Mucosa of descending colon (tissue), 3 donors: Measurements from ENCODE around the gene GUCD1. TPM values are rescaled to one million over a fixed set of nuclear protein-coding genes. Genes with fewer than 3 reads are reported as not detected.

ENCODE experiments used
- ATAC-seq: fragments of 200-7000 bp; cut with Tn5 transposase; one replicate; pipeline ENCODE4 v1.9.1; 2020; ENCODE audit warnings: mild to moderate bottlenecking, moderate library complexity
- DNase-seq, 3 donors: peaks; one replicate each; pipeline ENCODE4 v3.0.0-alpha.2; 2020
- H3K36me3 ChIP-seq: fragments of 200-600 bp; one replicate; pipeline ENCODE4 v1.8.0; 2021; ENCODE audit warnings: low read depth, mild to moderate bottlenecking
- H3K4me1 ChIP-seq: fragments of 200-600 bp; one replicate; pipeline ENCODE4 v1.8.0; 2021; ENCODE audit warnings: low read depth, mild to moderate bottlenecking
- H3K4me3 ChIP-seq: fragments of 200-600 bp; one replicate; pipeline ENCODE4 v1.8.0; 2021; ENCODE audit warnings: mild to moderate bottlenecking
- H3K9me3 ChIP-seq: fragments of 200-600 bp; one replicate; pipeline ENCODE4 v1.8.0; 2021; ENCODE audit warnings: mild to moderate bottlenecking
- CTCF ChIP-seq: fragments of 200-600 bp; IDR thresholded peaks from one replicate; pipeline ENCODE4 v1.8.0; 2022; ENCODE audit warnings: antibody characterized with exemption, mild to moderate bottlenecking
- intact Hi-C, 2 donors: fragments of 100-400 bp; cut with DNase I in 1 of 2; cut with micrococcal nuclease in 1 of 2; formaldehyde crosslinking; loops; one replicate each; pipeline versions ENCODE4 v1.11.0 to v1.11.1; 2022; cut with DNase I, micrococcal nuclease
- total RNA-seq, 3 donors: library from RNA; stranded (reverse); fragmentation: NEBNext Ultra II Directional in 2 of 3; extraction: Animal tissue kit (Norgen Biotek cat#: 25700) in 2 of 3; gene quantifications; one replicate each; pipeline versions ENCODE4 v1.2.1 to v1.2.4, GENCODE V29; 2021 to 2023
- donor health status: DM: no; HTN: no; CAD: no; lungs with moderate emphysema.
- donor health status: DM: no; HTN: no; CAD: no.
- donor health status: DM: no; HTN: yes; CAD: no.

Gene GUCD1
- total RNA-seq, 3 donors from 2014 or later = 188 to 243 (median 242) TPM

DNA sequence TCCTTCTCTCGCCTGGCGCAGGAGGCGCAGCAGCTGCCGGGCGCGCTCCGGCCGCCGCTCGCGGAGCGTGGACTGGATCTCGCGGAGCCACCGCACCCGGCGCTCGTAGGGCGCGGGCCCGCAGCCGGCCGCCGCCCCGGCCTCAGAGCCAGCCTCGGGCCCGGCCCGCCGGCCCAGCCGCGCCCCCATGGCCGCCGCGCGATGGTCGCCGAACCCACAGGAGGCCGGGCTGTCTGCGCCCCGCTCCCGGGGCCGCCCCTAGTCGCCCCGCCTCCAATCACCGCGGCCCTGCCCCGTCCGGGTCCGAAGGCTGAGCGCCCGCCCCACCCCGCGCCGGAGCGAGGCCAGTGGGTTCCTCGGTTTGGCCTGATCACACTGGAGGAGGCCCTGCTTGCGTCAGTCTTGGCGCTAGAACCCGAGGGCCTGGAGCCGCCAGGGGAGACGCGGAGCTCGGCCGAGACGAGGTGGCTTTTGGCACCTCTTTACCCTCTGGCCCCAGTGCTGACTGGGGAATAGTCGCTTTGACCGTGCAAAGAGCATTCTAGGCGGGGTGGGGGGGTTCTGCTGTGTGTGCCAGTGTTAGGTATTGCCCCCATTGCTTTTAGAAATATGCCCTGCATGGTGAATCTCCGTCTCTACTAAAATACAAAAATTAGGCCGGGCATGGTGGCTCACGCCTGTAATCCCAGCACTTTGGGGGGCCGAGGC is 38.1 kb upstream of the GUCD1 start, which contains the start of gene LRRC75B:
Gene LRRC75B, minus strand, starts transcription at position 223 of the 708 bp plus-strand sequence. Its CDS starts 34 bp downstream, at position 189.
- Histone ChIP-seq H3K4me1 (peaks cover 5% of the 10 kb centered on the region), H3K4me3 (peak within 1 kb of the TSS; percentile 44), H3K36me3 (no peaks in the 10 kb centered on the region), H3K9me3 (no peaks in the 10 kb centered on the region)
- no peak for TF ChIP-seq CTCF
- ATAC-seq (peak; percentile 92), DNase-seq (peak; percentile 90 to 95 (median 91))
- intact Hi-C loops = no loop called here

GRCh38 chr22:24592058-24592850 is 37.3 kb upstream of the GUCD1 start:
- DNase-seq = peak in 2 of 3 donors; percentile 55 to 67

DNA sequence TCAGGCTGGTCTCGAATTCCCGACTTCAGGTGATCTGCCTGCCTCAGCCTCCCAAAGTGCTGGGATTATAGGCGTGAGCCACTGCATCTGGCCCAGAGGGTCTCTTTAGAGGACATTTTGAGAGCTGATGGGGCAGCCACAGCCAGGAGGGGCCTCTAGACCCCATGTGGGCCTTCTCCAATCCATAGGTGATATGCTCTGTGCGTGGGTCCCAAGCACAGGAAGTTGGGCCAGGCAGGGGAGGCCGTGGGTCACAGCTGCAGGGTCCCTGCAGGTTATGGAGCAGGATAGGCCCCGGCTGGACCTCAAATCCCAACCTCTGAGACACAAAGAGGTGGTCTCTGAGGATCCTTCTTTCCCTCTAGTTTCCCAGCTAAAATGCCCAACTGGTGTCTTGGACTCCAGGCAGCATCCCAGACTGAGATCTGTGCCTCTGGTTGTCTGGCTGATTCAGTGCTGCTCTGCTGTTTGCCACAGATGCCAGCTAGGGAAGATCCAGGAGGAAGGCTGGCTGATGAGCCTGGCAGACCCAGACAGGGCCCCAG is 36.4 kb upstream of the GUCD1 start:
- intact Hi-C loops = no loop called here
- Histone ChIP-seq H3K9me3 (no peaks in the 10 kb centered on the region), H3K4me3 (no peak overlapping the region), H3K4me1 (peaks cover 5% of the 10 kb centered on the region), H3K36me3 (no peaks in the 10 kb centered on the region)
- TF ChIP-seq CTCF = no peak
- no peak for DNase-seq
- no peak for ATAC-seq

More at GRCh38 chr22:24592058-24592850, 37.3 kb upstream of the GUCD1 start:
- Histone ChIP-seq H3K36me3 (no peaks in the 10 kb centered on the region), H3K4me1 (peaks cover 5% of the 10 kb centered on the region), H3K4me3 (peak overlapping the region; percentile 44), H3K9me3 (no peaks in the 10 kb centered on the region)
- no peak for TF ChIP-seq CTCF
- intact Hi-C loops = no loop called here
- ATAC-seq = peak; percentile 1

DNA sequence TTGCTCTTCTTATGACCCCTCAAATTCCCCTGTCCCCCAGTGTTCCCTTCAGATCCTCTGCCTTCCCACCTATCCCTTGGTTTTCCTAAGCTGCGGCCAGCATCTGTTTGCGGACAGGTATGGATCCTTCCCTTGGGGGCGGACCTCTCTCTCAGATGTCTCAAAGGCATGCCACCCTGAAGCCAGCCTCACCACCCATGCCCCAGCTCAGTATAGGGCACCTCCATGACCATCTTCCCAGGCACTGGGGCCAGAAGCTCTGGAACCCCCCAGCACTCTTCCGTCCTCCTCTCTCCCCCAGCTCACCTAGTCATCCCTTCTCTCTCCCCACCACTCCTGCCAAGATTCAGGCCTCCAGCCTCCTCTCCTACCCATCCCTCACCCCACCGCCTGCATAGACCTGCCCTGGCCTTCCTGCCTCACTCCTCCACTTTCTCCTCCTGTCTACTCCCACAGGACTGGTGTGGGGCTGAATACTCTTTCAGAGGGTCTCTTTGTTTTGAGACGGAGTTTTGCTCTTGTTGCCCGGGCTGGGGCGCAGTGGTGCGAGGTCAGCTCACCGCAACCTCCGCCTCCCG is 35.7 kb upstream of the GUCD1 start:
- H3K9me3 ChIP-seq = no peaks in the 10 kb centered on the region
- H3K4me1 ChIP-seq = peaks cover 5% of the 10 kb centered on the region
- no peak for TF ChIP-seq CTCF
- no peaks in the 10 kb centered on the region for H3K36me3 ChIP-seq
- no peak overlapping the region for H3K4me3 ChIP-seq
- ATAC-seq = no peak
- DNase-seq = no peak
- intact Hi-C loops = no loop called here

- H3K4me3 ChIP-seq = no peak overlapping the region
- DNase-seq (no peak), ATAC-seq (no peak)
- H3K4me1 ChIP-seq = peaks cover 5% of the 10 kb centered on the region
- no peaks in the 10 kb centered on the region for H3K9me3 ChIP-seq
- H3K36me3 ChIP-seq = no peaks in the 10 kb centered on the region
- intact Hi-C loops = no loop called here
- TF ChIP-seq CTCF = no peak
Measured at GRCh38 chr22:24589518-24590030, 34.6 kb upstream of the GUCD1 start.
